Ureter (tissue), 1 donor: ENCODE results near the gene SYT2. TPM values are rescaled to one million over a fixed set of nuclear protein-coding genes. Genes with fewer than 3 reads are reported as not detected.
"Not testable (repeated sequence)": the region's sequence is repeated elsewhere in the genome, so short reads cannot be mapped to it uniquely, and the experiment has no call there.

ENCODE experiments used
- DNase-seq: peaks from one replicate; pipeline ENCODE4 v3.0.0-alpha.2; 2020; ENCODE audit warnings: low spot score
- total RNA-seq: library from RNA; stranded (reverse); gene quantifications from one replicate; pipeline ENCODE4 v1.2.4, GENCODE V29; 2023
- donor health status: DM: yes; HTN: yes; CAD: no.

The SYT2 gene
- total RNA-seq, 1 donor from 2014 or later: not detected

DNA sequence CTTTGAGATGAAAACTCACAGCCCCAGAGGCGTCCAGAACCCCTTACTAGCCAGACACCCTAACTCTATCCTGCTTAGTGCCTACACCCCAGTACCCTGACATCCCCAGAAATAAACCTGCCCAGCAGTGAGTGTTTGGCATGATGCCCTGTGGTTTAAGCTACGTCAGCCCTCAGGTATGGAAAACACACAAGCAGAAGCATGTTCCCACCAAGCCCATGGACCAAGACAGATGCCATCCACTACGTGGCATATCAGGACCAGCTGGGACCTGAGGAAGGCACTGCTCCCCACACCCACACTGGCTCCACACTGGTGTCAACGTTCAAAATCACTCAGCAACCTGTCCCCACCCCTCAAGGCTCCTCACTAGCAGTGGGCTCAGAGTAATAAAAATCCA is 116.4 kb downstream of the SYT2 start:
- DNase-seq: peak; percentile 83

DNA sequence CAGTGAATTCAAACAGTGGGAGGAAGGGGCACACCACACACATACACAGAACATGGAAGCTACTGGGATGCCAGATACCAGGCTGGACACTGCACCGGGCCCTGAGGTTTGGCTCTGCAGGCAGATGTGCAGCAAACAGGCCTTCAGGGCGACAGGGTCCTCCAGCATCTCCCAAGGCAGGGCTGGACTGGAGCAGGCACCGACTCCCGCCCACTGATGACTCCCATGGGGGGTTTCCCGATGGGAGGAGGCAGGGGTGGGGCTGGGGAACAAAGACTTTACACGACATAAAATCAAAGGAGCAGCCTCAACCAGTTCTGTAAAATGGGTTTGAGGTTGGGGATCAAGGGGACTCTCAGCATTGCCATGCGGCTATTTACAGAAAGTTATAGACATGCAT is 118.1 kb downstream of the SYT2 start:
- DNase-seq: no peak

DNA sequence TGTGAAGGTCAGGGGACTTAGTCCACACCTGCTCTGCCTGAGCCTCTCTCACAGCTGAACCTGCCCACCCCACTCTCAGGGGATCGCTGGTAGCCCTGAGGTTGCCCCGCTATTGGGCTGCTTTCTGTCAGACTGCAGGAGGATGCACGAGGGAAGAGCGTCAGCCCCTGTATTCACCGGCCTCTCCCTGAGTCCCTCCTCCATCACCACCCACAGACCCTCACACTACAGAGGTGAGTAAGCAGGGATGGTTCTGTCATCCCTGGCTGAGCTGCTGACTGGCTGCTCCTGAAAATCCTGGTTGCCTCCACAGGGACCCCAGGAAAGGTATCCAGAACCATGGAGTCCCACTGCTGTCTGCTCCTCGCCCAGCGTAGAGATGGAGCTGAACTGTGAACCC is 118.7 kb downstream of the SYT2 start:
- no peak for DNase-seq

DNA sequence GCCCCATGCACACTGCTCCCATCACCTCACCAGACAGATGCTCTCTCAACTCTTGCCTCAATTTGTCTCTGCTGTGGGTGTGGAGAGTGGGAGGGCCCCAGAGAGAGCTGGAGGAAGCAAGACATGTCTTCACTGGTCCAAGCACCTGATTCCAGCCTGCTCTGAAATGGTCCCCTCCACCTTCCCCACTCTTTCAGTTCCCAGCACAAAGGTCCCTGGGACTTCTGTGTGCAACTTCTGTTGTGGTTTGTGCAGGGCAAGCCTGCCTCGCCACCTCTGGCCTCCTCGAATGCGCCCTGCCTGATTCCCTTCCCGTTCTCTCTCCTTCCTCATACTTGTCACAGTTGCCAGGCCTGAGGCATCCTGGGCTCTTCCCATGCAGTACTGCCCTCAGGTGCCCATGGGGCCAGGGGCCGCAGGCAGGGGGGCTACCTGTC is 119.3 kb downstream of the SYT2 start:
- DNase-seq: peak; percentile 80

DNA sequence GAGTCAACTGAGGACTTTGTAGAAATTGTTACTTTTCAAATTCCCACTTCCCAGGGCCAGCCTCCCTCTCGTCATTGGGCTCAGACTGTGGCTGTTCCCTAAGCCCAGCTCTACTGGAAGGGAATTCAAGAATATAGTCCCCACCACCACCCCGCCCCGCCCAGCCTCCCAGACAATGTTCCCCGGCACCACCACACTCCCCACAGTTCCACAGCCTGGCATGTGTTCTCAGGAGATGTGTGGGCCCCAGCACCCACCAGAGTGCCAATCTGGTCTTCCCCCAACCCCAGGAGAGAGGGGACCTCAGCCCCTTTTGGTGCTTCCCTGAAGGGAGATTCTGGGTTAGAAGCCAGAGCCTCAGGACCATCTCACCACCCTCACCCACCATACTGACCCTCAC is 120.1 kb downstream of the SYT2 start:
- DNase-seq: no peak

DNA sequence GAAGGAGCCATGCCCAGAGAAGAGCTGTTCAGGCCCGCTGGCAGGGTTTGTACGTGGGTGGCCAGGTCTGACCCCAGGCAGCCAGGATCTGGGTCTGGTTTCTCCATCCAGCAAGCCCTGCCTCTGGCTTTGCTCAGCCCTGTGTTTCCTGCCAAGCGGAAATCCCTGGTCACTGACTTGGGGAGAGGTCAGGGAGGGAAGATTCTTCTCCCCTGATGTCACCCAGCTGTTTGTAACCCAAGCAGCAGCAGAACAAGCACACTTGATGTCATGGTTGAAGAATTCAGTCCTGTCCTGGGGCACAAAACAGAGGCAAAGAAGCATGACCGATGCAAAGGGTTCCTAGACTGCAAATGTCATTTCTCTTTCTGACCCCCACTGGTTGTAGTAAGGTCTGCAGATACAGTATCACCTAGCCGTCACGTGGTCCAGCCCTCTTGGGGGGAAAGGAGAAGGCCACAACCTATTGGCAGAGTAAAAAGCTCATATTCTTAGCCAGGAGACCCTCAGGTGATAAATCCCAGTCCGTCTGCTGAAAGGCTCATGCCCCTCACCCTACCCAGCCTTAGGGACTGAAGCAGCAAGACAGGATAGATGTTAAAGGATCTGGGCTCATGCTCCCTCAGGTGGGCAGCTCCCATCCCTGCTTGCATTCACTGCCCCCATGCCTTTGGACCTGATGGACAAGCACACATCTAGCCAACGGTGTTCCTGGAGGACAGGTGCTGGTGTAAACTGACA is 120.9 kb downstream of the SYT2 start:
- peak; percentile 91 for DNase-seq

DNA sequence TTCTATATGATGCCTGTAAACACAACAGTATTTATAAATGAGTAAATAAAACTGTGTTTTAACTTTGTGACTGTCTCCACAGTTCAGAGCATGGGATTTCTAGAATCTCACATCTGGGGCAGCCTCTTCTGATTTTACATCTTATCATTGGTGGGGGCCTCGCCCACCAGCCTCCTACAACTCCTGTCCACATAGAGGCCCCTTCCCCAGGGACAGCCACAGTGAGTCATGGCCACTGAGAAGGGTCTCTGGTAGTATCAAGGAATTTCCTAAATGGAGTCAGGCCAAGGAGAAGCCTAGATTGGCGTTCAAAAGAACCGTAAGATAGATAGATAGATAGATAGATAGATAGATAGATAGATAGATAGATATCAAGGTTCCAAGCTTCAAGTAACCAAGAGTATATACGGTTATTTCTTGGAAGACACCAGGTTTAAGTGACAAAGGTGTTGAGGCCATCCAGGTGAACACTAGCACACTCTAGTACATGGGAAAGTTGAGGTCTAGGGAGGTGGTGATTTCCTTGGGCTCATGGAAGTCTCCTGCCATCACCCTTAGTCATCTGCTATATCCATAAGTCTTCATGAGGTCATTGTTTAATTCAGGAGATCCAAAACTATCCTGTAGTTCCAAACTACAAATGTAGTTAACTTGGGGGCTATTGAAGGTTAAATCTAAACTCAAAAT is 121.6 kb downstream of the SYT2 start:
- DNase-seq: no peak

DNA sequence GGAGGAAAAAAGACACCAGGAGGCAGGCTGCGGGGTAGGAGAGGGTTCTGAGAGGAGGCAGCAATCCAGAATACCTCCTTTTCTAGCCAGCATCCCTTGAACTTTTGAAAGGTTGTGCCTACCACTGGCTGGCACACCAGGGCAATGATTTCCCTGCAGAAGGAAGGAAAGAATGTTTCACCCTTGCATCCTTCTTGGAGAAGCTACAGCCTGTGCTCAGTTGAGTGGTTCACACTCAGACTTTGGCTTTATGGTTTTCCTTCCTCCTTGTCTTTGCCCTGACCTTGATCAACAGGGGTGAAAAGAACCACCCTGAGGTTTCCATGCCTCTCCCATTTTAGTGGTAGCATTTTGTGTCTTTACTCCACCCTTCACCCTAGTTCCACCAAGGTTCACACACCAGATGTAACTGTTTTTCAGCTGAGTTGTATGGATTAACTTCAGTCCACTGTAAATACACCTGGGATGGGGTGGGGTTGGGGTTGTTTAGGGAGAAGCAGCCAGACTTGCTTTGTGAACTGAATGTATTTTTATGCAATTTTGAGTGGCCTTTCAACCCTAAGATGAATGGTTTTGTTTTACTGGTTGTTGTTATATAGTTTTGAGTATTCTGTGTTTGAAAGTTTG is 122.3 kb downstream of the SYT2 start:
- no peak for DNase-seq

DNA sequence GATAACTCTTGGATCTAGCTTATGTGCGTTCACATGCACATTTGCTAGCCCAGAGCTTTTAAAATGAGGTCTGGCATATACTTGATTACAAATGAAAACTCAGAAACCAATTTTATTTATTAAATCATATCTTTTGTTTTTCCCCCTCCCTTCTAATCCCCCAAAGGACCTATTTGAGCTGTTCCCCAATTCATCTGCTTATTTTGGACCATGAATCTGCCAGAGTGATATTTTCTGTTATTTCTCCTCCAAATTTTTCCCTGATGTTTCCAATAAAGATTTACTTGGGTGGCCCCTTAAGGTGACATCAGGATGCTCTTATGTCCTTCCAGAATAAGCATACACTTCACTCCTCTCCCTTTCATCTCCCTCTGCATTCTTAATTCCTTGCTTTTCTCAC is 123.4 kb downstream of the SYT2 start:
- no peak for DNase-seq

DNA sequence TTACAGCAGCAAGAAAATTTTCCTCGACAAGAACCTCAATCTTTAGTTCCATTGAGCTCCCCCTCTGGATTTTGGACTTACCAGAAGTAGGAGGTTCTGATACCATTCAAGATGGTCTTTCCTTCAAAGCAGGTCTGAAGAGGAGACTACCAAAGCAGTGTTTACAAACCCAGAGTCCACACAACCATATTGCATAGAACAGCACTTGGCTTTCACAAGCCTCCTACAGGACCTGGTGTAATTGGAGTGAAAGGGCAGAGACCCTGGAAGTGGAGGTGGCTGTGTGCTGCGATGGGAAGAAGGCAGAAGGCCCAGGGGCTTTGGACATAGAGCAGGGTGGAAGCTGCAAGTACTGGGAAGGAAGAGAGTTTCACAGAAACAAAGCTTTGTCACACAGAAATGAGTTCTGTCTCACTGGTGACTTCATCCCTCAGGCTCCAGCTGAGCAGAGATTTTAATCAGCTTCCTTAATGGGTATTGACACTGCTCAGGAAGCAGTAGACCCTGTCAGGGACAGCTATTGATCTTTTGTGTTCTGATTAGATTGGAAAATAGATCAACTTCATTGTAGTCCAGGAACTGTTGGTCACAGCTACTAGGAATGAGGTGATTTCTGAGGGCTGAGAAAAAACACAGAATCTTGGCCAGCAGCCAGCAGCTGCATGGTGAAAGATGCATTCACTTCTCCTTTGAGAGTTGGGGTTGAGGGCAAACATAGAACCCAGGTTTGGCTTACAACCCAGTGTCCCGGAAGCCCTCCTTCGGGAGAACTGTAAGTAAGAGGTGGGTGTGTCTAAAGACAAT is 124.0 kb downstream of the SYT2 start:
- peak; percentile 69 for DNase-seq

DNA sequence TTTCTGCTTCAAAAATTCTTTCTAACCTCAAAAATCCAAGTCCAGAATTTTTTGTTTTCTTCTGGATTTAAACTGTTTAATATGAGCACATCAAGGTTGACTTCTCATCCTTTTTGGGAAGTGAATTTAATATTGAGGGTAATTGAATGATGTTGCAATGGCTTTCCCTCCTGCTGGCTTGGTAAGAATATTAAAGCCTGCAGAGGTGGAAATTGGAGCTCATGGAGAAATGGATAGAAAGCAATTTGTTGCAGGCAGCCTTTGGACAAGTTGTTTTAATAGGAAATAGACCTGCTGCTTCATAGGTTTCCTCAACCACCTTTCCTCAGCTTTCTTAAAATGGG is 124.7 kb downstream of the SYT2 start:
- DNase-seq: no peak

DNA sequence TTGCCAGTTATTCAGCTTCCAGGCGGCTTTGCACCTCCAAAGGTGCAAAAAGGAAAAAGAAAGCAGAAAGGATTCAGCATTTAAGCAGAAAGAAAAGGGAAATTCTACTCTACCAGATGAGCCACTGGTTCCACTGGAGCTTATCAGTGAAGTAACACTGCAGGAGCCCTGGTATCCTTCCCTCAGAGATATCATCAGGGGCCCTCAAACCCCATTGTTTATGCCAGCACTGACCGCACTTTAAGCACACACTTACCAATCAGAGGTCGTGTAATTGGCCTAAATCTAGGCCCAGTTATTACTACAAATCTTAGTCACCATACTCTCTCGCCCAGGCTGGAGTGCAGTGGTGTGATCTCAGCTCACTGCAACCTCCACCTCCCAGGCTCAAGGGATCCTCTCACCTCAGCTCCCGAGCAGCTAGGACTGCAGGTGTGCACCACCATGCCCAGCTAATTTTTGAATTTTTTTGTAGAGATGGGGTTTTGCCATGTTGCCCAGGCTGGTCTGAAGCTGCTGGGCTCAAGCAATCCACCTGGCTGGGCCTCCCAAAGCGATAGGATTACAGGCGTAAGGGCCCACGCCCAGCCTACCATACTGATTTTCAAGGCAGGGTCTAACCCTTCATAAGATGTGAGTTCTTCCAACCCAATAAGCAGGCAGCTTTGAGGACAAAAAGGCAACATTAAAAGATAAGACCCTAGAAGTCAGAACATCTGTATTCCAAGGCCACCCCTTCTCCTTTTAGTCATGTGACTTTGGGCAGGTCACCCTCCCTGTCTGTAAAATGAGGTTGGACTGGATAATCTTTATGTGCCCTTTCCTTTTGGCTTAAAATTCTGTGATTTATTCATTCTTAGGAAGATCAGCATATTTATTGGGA is 125.3 kb downstream of the SYT2 start:
- DNase-seq: no peak

DNA sequence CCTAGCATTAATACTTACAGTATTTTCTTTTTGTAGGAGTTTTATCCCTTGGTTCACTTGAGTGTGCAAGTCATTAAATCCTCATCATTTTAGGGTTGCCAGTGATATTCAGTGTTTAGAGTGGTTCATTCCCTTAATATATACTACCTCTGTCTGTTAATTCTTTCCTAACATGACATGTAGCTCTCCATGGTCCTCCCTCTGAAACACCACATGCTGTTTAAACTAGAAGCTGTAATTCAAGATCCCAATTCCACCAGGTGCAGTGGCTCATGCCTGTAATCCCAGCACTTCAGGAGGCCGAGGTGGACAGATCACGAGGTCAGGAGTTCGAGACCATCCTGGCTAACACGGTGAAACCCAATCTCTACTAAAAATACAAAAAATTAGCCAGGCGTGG is 127.9 kb downstream of the SYT2 start:
- not testable (repeated sequence) for DNase-seq

DNA sequence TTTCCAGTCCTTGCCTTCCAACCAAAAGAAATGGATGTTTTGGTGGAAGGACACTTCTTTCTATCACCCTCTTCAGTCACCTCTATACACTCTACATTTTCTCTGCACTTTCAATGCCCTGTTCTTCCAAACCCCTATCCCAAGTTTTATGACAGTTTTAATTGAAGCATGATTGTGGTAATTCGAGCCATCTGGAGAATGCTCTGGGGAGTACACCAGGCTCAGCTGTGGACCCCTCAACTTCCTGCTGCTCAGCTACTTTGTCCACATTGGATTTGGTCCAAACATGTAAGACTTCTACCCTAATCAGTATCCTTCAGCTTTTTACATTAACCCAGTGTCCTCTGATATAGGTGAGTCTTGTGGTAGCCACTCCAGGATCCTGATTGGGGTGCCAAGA is 129.6 kb downstream of the SYT2 start:
- no peak for DNase-seq

DNA sequence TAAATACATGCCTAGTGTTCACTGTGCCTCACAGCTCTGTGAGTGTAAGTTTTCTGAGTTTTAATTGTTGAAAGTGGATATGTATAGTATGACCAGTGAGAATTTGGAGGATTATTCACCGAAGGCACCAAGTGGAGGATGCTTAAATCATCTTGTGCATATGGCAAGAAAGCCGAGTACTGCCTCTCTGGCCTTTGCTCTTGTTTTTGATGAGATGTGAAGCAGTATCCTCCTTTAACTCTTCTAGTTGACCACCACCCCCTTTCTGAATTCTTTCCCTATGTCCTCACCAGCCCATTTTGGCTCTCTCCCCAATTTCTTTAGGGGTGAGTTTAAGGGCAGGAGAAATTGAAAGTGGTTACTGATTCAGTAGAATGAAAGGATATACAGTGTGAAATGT is 130.4 kb downstream of the SYT2 start:
- no peak for DNase-seq

DNA sequence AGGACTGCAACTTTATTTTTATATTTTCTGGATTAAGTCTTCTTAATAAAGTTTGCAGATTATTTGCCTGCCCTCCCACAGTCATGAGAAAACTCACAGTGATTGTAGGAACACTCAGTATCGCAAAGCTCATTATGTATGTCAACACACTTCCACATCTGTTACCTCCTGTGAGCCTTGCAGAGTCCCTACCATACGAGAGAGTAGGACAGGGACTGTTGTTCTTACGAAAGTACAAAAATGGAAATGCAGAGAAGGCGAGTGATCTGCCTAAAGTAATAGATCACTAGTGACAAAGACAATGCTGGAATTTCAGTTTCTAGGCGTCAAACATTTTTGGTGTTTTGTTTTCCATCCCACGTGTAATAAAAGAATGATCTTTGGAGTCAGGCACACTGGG is 131.7 kb downstream of the SYT2 start:
- DNase-seq: no peak

DNA sequence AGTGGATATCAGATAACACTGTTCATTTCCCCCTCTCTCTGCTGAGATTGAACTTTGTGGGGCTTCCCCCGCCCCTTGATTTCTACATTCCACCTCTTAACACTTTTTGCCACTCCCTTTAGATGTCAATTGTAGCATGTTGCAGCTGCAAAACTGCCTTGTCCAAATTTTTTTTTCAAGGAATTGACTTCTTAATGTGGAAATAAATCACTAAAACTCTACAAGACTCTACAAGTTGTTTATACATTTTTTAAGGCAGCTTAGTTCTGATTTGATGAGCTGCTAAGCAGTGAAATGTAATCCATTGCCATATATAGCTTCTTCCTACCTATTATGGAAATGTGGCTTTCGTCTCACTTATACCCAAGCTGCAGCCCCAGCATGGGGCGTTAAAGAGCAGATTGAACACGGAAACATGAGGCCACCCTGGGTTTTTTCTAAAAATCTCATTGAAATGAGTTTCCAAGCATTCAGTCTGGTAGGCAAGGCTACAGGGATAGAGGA is 132.2 kb downstream of the SYT2 start:
- DNase-seq: no peak

DNA sequence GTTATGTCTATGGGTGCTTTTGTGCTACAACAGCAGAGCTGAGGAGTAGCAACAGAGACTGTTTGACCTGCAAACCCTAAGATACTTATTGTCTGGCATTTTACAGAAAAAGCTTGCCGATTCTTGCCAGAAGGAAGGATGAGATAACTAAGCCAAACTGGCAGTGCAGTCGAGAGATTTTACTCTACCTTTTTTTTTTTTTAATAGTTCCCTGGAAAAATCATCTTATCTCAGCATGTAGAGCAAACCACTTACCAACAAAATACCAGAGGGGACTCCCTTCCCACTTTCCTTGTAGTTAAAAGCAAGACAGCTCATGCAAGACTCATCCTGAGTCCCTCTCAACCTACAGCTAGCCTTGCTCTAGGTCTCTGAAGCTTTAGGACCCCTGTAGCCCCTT is 132.9 kb downstream of the SYT2 start:
- no peak for DNase-seq

DNA sequence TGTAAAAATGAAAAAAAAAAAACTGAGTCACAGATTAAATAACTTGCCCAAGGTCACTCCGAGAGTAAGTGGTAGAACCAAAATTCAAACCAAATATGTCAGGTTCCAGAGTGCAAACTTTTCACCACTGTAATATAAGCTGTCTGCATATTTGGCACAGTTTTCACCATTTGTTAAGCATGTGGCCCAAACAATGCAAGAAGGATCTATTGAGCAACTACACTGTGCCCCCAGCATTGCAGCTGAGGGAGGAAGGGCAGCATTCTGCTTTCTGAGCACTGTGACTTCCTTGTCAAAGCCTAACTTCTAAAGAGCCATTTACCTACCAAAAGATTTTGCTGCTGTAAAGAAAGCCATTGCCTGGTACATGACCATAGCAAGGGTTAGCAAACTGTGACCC is 133.4 kb downstream of the SYT2 start:
- no peak for DNase-seq

DNA sequence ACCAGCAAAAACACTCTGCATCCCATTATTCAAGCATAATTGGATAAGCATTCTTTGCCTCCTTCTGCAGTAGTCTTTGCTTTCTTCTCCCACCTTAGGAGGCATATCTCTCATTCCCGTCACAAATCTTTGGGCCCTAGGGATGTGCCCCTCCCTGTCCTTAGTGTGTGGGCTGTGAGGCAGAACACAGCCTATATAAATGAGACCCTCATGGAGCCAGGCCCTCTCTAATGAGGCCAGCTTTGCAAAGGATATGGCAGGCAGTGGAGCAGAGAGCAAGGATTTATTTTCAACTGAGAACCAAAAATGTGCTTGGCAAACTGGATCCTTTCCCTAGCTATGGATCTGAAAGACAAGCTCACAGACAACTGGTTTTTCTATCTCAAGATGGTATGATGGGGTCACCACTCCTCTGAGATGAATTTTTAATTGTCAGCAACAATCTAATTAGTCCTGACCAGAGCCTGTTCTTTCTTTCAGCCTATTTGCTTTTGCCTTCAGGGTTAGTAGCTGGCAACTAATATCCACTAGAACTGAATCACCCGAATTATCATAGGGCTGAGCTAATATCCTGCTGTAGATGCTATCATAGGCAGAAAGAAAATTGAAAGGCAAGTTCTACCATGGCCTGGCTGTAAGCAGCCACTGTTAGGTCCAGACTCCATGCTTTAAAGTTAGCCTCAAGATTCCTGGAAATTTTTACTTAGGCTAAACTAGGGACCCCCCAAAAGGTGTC is 134.2 kb downstream of the SYT2 start:
- DNase-seq: no peak
